HG02840 (cell line): ENCODE results near the gene VTN.

Experiments
- ATAC-seq: cut with Tn5 transposase; IDR thresholded peaks from one replicate; pipeline ENCODE4 v1.9.1; 2021; ENCODE audit warnings: mild to moderate bottlenecking, moderate library complexity, moderate number of reproducible peaks; ENCODE audit not compliant: unreplicated experiment, low FRiP score

The VTN gene

GRCh38 chr17:28395968-28396367 is 25.9 kb upstream of the VTN start:
- no peak for ATAC-seq

GRCh38 chr17:28395426-28395825 is 25.3 kb upstream of the VTN start:
- no peak for ATAC-seq

- no peak for ATAC-seq
Measured at GRCh38 chr17:28394337-28395116, 24.4 kb upstream of the VTN start.

- no peak for ATAC-seq
Measured at GRCh38 chr17:28392491-28392890, 22.4 kb upstream of the VTN start.

- no peak for ATAC-seq
Measured at GRCh38 chr17:28391401-28391800, 21.3 kb upstream of the VTN start.

GRCh38 chr17:28390984-28391383 is 20.9 kb upstream of the VTN start:
- ATAC-seq, result no peak

- no peak for ATAC-seq
Measured at GRCh38 chr17:28390563-28390962, 20.5 kb upstream of the VTN start.

- no peak for ATAC-seq
Measured at GRCh38 chr17:28390141-28390540, 20.0 kb upstream of the VTN start.

- ATAC-seq, result no peak
Measured at GRCh38 chr17:28388106-28388505, 18.0 kb upstream of the VTN start.

- no peak for ATAC-seq
Measured at GRCh38 chr17:28386391-28386790, 16.3 kb upstream of the VTN start.

GRCh38 chr17:28385406-28385805 is 15.3 kb upstream of the VTN start:
- no peak for ATAC-seq

- ATAC-seq, result no peak
Measured at GRCh38 chr17:28385037-28385400, 14.9 kb upstream of the VTN start.

GRCh38 chr17:28384281-28385036 is 14.4 kb upstream of the VTN start:
- ATAC-seq, result no peak

- no peak for ATAC-seq
Measured at GRCh38 chr17:28381141-28381825, 11.2 kb upstream of the VTN start.

- no peak for ATAC-seq
Measured at GRCh38 chr17:28379814-28380801, 10.0 kb upstream of the VTN start.

GRCh38 chr17:28372945-28373274 is 2.8 kb upstream of the VTN start:
- no peak for ATAC-seq

- ATAC-seq, result no peak
Measured at GRCh38 chr17:28372203-28372944, 2.3 kb upstream of the VTN start.

GRCh38 chr17:28371245-28372202 is 1.4 kb upstream of the VTN start, which contains the start of gene SARM1:
Gene SARM1, plus strand, starts transcription at chr17:28371694. Its CDS starts 339 bp downstream, at chr17:28372033.
- peak; percentile 73 for ATAC-seq

- no peak for ATAC-seq
Measured at GRCh38 chr17:28370744-28371103, 617 bp upstream of the VTN start.
